Right atrium auricular region (tissue), 2 donors: ENCODE measurements around the gene TMEM242. TPM values are rescaled to one million over a fixed set of nuclear protein-coding genes. Genes with fewer than 3 reads are reported as not detected.

Experiments
- DNase-seq: peaks from one replicate; pipeline ENCODE4 v3.0.0-alpha.2; 2019; ENCODE audit warnings: low spot score
- H3K27ac ChIP-seq, 2 donors: fragments of 200-600 bp; sonication (generic); 1 replicate in 1 of 2; 2 replicates in 1 of 2; pipeline ENCODE4 v1.5.1; 2016 to 2019
- H3K27me3 ChIP-seq, 2 donors: fragments of 200-600 bp; sonication (generic); one replicate each; pipeline versions ENCODE4 v1.5.1 to v1.6.0; 2017 to 2019
- H3K36me3 ChIP-seq: fragments of 200-600 bp; sonication (generic); one replicate; pipeline ENCODE4 v1.5.1; 2016
- H3K4me1 ChIP-seq, 2 donors: fragments of 200-600 bp; sonication (generic); one replicate each; pipeline versions ENCODE4 v1.5.1 to v1.6.0; 2017 to 2019
- H3K4me3 ChIP-seq, 2 donors: fragments of 200-600 bp; sonication (generic); 1 replicate in 1 of 2; 2 replicates in 1 of 2; pipeline ENCODE4 v1.5.1; 2017 to 2019; ENCODE audit warnings: mild to moderate bottlenecking in 1 of 2, moderate library complexity in 1 of 2
- H3K9me3 ChIP-seq, 2 donors: fragments of 200-600 bp; sonication (generic); one replicate each; pipeline ENCODE4 v1.5.1; 2019
- CTCF ChIP-seq, 2 donors: fragments of 200-600 bp; sonication (generic); IDR thresholded peaks; one replicate each; pipeline ENCODE4 v1.5.1; 2019; ENCODE audit warnings: antibody characterized with exemption in 2 of 2
- total RNA-seq, 2 donors: library from RNA; depleted of rRNA; stranded (reverse); fragments of >200 nt; gene quantifications; one replicate each; pipeline ENCODE4 v1.1.0, GENCODE V29; 2016

Gene TMEM242
- total RNA-seq, 2 donors from 2014 or later = 4.9 to 6.2 TPM

- no peak for DNase-seq
- H3K27me3 ChIP-seq = no peaks in the 10 kb centered on the region
- H3K4me1 ChIP-seq = no peaks in the 10 kb centered on the region
- H3K9me3 ChIP-seq = no peaks in the 10 kb centered on the region
- TF ChIP-seq CTCF (IDR thresholded peaks at IDR 0.05) = peak in 1 of 2 donors; percentile 47
- H3K27ac ChIP-seq = no peak overlapping the region
- H3K36me3 ChIP-seq = no peaks in the 10 kb centered on the region
- H3K4me3 ChIP-seq = no peak overlapping the region
Measured at GRCh38 chr6:157281570-157281969, 41.7 kb downstream of the TMEM242 start.

GRCh38 chr6:157280947-157281346, 42.4 kb downstream of the TMEM242 start:
- Histone ChIP-seq H3K27me3 (no peaks in the 10 kb centered on the region), H3K4me3 (no peak overlapping the region), H3K4me1 (no peaks in the 10 kb centered on the region), H3K27ac (no peak overlapping the region), H3K9me3 (no peaks in the 10 kb centered on the region), H3K36me3 (no peaks in the 10 kb centered on the region)
- TF ChIP-seq CTCF (IDR thresholded peaks at IDR 0.05) = no peak
- no peak for DNase-seq

GRCh38 chr6:157280157-157280556, 43.2 kb downstream of the TMEM242 start:
- H3K27me3 ChIP-seq = no peaks in the 10 kb centered on the region
- H3K4me1 ChIP-seq = no peaks in the 10 kb centered on the region
- H3K36me3 ChIP-seq = no peaks in the 10 kb centered on the region
- H3K9me3 ChIP-seq = no peaks in the 10 kb centered on the region
- H3K27ac ChIP-seq = no peak overlapping the region
- no peak for DNase-seq
- no peak overlapping the region for H3K4me3 ChIP-seq
- no peak for TF ChIP-seq CTCF (IDR thresholded peaks at IDR 0.05)

- Histone ChIP-seq H3K27ac (no peak overlapping the region), H3K4me1 (peaks cover 0 to 9% of the 10 kb centered on the region in 2 donors), H3K36me3 (no peaks in the 10 kb centered on the region), H3K9me3 (no peaks in the 10 kb centered on the region), H3K27me3 (no peaks in the 10 kb centered on the region), H3K4me3 (no peak overlapping the region)
- no peak for TF ChIP-seq CTCF (IDR thresholded peaks at IDR 0.05)
- DNase-seq = no peak
Measured at GRCh38 chr6:157278171-157278570, 45.1 kb downstream of the TMEM242 start.

- H3K4me3 ChIP-seq = no peak overlapping the region
- peaks cover 0 to 9% of the 10 kb centered on the region in 2 donors for H3K4me1 ChIP-seq
- no peaks in the 10 kb centered on the region for H3K27me3 ChIP-seq
- no peak for DNase-seq
- H3K27ac ChIP-seq = no peak overlapping the region
- H3K9me3 ChIP-seq = no peaks in the 10 kb centered on the region
- H3K36me3 ChIP-seq = no peaks in the 10 kb centered on the region
- no peak for TF ChIP-seq CTCF (IDR thresholded peaks at IDR 0.05)
Measured at GRCh38 chr6:157276731-157277130, 46.6 kb downstream of the TMEM242 start.

GRCh38 chr6:157276134-157276532, 47.2 kb downstream of the TMEM242 start:
- no peak for TF ChIP-seq CTCF (IDR thresholded peaks at IDR 0.05)
- H3K27me3 ChIP-seq = no peaks in the 10 kb centered on the region
- H3K36me3 ChIP-seq = no peaks in the 10 kb centered on the region
- H3K27ac ChIP-seq = no peak overlapping the region
- H3K4me1 ChIP-seq = peaks cover 0 to 9% of the 10 kb centered on the region in 2 donors
- no peak overlapping the region for H3K4me3 ChIP-seq
- no peaks in the 10 kb centered on the region for H3K9me3 ChIP-seq
- no peak for DNase-seq
